Omental fat pad (tissue), 4 donors: Measurements from ENCODE around the gene RPL10A. TPM values are rescaled to one million over a fixed set of nuclear protein-coding genes. Genes with fewer than 3 reads are reported as not detected.

ENCODE experiments used
- ATAC-seq: fragments of 150-250 bp; one replicate; pipeline ENCODE4 v1.9.1; 2016; ENCODE audit warnings: mild to moderate bottlenecking, moderate library complexity; ENCODE audit not compliant: low FRiP score
- DNase-seq: peaks from one replicate; pipeline ENCODE4 v3.0.0-alpha.2; 2019; ENCODE audit warnings: low spot score
- CTCF ChIP-seq, 3 donors: fragments of 450-650 bp; IDR thresholded peaks; one replicate each; pipeline ENCODE4 v1.5.1; 2016 to 2017; ENCODE audit warnings: antibody characterized with exemption in 3 of 3, mild to moderate bottlenecking in 3 of 3, moderate library complexity in 2 of 3
- total RNA-seq, 4 donors: library from RNA; depleted of rRNA; stranded (reverse); fragments of >200 nt; gene quantifications; one replicate each; pipeline ENCODE4 v1.1.0, GENCODE V29; 2016

Gene RPL10A
- total RNA-seq, 4 donors from 2014 or later: 1,059 to 1,562 (median 1,256) TPM

DNA sequence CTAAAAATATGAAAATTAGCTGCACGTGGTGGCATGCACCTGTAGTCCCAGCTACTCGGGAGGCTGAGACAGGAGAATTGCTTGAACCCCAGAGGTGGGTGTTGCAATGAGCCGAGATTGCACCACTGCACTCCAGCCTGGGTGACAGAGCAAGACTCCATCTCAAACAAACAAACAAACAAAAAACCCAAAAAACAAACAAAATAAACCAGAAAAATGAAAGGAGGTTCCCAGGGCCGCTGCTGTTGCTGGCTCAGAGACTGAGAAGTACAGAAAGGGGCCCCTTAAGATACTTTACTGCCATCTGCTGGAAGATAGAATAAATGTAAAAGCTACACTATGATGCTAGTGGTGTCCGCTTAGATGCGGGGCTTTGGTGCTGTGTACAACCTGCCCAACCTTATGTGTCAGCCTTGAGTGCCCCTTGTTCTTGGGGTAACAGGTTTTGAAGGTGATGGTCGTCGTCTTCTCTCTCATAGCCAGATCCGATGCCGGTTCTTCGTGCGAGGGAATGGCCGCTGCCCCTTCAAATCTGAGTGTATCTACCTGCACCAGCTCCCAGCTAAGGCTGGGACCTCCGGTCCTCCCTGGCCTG lies 18.8 kb upstream of the RPL10A start:
- TF ChIP-seq CTCF (IDR thresholded peaks at IDR 0.05): peak in 1 of 3 donors; percentile 13
- DNase-seq (no peak), ATAC-seq (peak; percentile 50)

- DNase-seq: no peak
- no peak for TF ChIP-seq CTCF (IDR thresholded peaks at IDR 0.05)
- peak; percentile 2 for ATAC-seq
These were observed 16.6 kb upstream of the RPL10A start for GRCh38 chr6:35451354-35452182.

- peak; percentile 87 for ATAC-seq
- DNase-seq: peak; percentile 94
- no peak for TF ChIP-seq CTCF (IDR thresholded peaks at IDR 0.05)
These were observed 15.8 kb upstream of the RPL10A start, which contains the start of gene FANCE for GRCh38 chr6:35452183-35453090. TSS of gene FANCE (plus strand) at chr6:35452338. CDS start at chr6:35452546, 208 bp downstream.

GRCh38 chr6:35453236-35453635 lies 15.0 kb upstream of the RPL10A start:
- no peak for TF ChIP-seq CTCF (IDR thresholded peaks at IDR 0.05)
- ATAC-seq (no peak), DNase-seq (no peak)

DNA sequence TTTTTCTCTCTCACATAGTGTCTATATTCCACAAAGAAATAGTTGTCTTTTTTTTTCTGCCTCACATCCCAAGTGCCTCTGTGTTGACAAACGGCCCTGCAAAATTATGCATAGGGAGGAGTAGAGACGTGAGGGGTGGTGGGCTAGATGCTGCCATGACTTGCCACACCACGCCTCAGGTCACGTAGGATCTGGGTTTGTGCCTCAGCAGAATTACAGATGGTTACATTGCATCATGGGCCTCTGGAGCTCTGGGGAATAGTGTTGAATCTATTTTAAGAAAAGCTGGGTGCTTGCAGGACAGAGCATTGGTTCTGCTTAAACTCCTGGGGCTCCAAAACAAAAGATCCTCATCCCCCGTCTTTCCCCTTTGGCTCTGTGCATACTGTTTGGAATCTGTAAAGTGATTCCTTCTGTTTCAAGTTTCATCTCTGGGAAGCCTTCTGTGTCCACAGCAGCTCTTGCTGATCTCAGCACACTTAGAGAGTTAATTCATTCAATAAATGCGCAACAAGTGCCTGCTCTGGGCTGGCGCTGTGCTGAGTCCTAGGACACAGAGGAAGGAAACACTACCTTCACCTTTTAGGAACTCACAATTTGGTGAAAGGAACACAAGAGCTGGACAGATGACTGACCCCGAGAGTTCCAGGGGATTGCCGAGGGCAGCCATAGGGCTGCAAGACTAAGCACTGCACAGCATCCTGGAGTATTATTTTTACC lies 13.7 kb upstream of the RPL10A start:
- DNase-seq (no peak), ATAC-seq (peak; percentile 13)
- no peak for TF ChIP-seq CTCF (IDR thresholded peaks at IDR 0.05)

DNA sequence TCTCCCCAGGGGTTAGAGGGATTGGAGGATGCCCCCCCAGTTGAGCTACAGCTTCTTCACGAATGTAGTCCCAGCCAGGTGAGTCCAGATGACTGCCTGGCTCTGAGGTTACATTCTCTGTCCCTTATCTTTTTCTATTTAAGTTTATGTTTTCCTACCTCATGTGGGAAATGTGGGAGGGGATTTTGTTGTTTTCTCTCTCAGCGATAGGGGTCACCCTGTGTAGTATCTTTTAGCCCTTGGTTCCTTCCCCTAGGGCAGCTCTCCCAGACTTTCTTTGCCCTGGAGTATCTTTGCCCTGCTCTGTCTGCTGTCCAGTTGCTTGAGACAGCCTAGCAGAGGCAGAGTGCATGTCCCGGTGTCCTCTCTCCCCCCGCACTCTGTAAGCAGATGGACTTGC lies 10.3 kb upstream of the RPL10A start:
- TF ChIP-seq CTCF (IDR thresholded peaks at IDR 0.05): no peak
- DNase-seq (no peak), ATAC-seq (no peak)
